B cell (primary cell): ENCODE data around the gene RASSF8. TPM values are rescaled to one million over a fixed set of nuclear protein-coding genes. Genes with fewer than 3 reads are reported as not detected.

Source experiments
- ATAC-seq: fragments of 200-7000 bp; cut with Tn5 transposase; one replicate; pipeline ENCODE4 v1.10.0; 2021; ENCODE audit warnings: low read depth, mild to moderate bottlenecking, moderate number of reproducible peaks, moderate library complexity
- CTCF ChIA-PET: fragments of 350-600 bp; sonication (Branson Sonifier 250); formaldehyde crosslinking; loops from one replicate; lab custom pipeline; 2021; ENCODE audit warnings: antibody characterized with exemption, inconsistent platforms; lab: Charles Lee
- POLR2A ChIA-PET: fragments of 350-600 bp; sonication (Branson Sonifier 250); formaldehyde crosslinking; loops from one replicate; lab custom pipeline; 2021; ENCODE audit warnings: antibody characterized with exemption; lab: Charles Lee
- DNase-seq: peaks from one replicate; pipeline ENCODE4 v3.0.0; 2013
- H2AFZ ChIP-seq: 2 replicates; pipeline ENCODE4 v1.6.1; 2012; ENCODE audit warnings: mild to moderate bottlenecking, low read depth, low read length; ENCODE audit not compliant: insufficient read depth, poor library complexity, severe bottlenecking
- H3K27ac ChIP-seq, 2 donors: 1 replicate in 1 of 2; 2 replicates in 1 of 2; pipeline ENCODE4 v1.5.1; 2012 to 2013; ENCODE audit warnings: low read length in 2 of 2, mild to moderate bottlenecking in 2 of 2, moderate library complexity in 1 of 2
- H3K27me3 ChIP-seq, 4 experiments: fragments of 200-600 bp in 1 of 4; sonication (generic) in 1 of 4; replicated peaks in 1 of 4; 1 replicate in 2 of 4; 2 replicates in 2 of 4; pipeline versions ENCODE4 v1.6.1 to v1.7.0; 2013 to 2016; ENCODE audit warnings: low read length in 3 of 4, mild to moderate bottlenecking in 2 of 4, mixed read lengths in 1 of 4, moderate library complexity in 1 of 4; ENCODE audit not compliant: insufficient read depth in 4 of 4, control insufficient read depth in 3 of 4; ENCODE audit errors: control extremely low read depth in 1 of 4
- H3K36me3 ChIP-seq, 2 experiments: replicated peaks in 1 of 2; 1 replicate in 1 of 2; 2 replicates in 1 of 2; pipeline versions ENCODE4 v1.6.1 to v1.7.1; 2013; ENCODE audit warnings: low read length in 1 of 2; ENCODE audit not compliant: insufficient read depth in 2 of 2, control insufficient read depth in 1 of 2; ENCODE audit errors: control extremely low read depth in 1 of 2, extremely low read depth in 1 of 2
- H3K4me1 ChIP-seq, 2 donors: fragments of 200-600 bp in 1 of 2; sonication (generic) in 1 of 2; 1 replicate in 1 of 2; 2 replicates in 1 of 2; pipeline versions ENCODE4 v1.5.1 to v1.6.1; 2013 to 2017; ENCODE audit warnings: low read length in 2 of 2; ENCODE audit not compliant: control insufficient read depth in 2 of 2, insufficient read depth in 2 of 2
- H3K4me2 ChIP-seq: replicated peaks from 2 replicates; pipeline ENCODE3; 2012; ENCODE audit warnings: mild to moderate bottlenecking, low read depth, low read length; ENCODE audit not compliant: poor library complexity, severe bottlenecking
- H3K4me3 ChIP-seq, 5 experiments: fragments of 200-600 bp in 1 of 5; sonication (generic) in 1 of 5; 1 replicate in 3 of 5; 2 replicates in 2 of 5; pipeline versions ENCODE4 v1.5.1 to v1.7.0; 2011 to 2016; ENCODE audit warnings: low read length in 4 of 5, mild to moderate bottlenecking in 4 of 5, low read depth in 2 of 5, control low read depth in 1 of 5, moderate library complexity in 1 of 5; ENCODE audit not compliant: insufficient read depth in 1 of 5; ENCODE audit errors: control extremely low read depth in 1 of 5, extremely low read depth in 1 of 5
- H3K79me2 ChIP-seq: fragments of 200-600 bp; sonication (generic); one replicate; pipeline ENCODE4 v1.6.0; 2016; ENCODE audit warnings: low read length; ENCODE audit not compliant: control insufficient read depth, insufficient read depth
- H3K9ac ChIP-seq: fragments of 200-600 bp; sonication (generic); 2 replicates; pipeline ENCODE4 v1.6.1; 2017; ENCODE audit warnings: mild to moderate bottlenecking, low read length, moderate library complexity
- H3K9me3 ChIP-seq, 3 donors: one replicate each; pipeline versions ENCODE4 v1.6.1 to v1.7.1; 2013; ENCODE audit warnings: low read length in 2 of 3; ENCODE audit not compliant: control insufficient read depth in 2 of 3, insufficient read depth in 1 of 3; ENCODE audit errors: control extremely low read depth in 1 of 3
- H4K20me1 ChIP-seq: 2 replicates; pipeline ENCODE4 v1.6.0; 2012; ENCODE audit warnings: mild to moderate bottlenecking, low read length; ENCODE audit not compliant: insufficient read depth, control insufficient read depth, poor library complexity, severe bottlenecking
- H3K27ac Mint-ChIP-seq: one replicate; pipeline ENCODE4 v1.8.0; 2021; ENCODE audit warnings: mixed read lengths
- H3K27me3 Mint-ChIP-seq: one replicate; pipeline ENCODE4 v1.8.0; 2021; ENCODE audit warnings: mixed read lengths
- H3K4me1 Mint-ChIP-seq: one replicate; pipeline ENCODE4 v1.8.0; 2021; ENCODE audit warnings: mixed read lengths
- H3K4me3 Mint-ChIP-seq: one replicate; pipeline ENCODE4 v1.8.0; 2021; ENCODE audit warnings: mixed read lengths
- H3K9me3 Mint-ChIP-seq: one replicate; pipeline ENCODE4 v1.8.0; 2022; ENCODE audit warnings: mixed read lengths; ENCODE audit not compliant: insufficient read depth
- CTCF ChIP-seq: fragments of 200-600 bp; IDR thresholded peaks from one replicate; pipeline ENCODE4 v1.8.0; 2022; ENCODE audit warnings: antibody characterized with exemption, mild to moderate bottlenecking
- EZH2 ChIP-seq: IDR thresholded peaks from 2 replicates; pipeline ENCODE4 v1.6.1; 2012; ENCODE audit warnings: borderline replicate concordance, low read depth, mild to moderate bottlenecking, moderate library complexity, low read length; ENCODE audit not compliant: insufficient read depth, poor library complexity, severe bottlenecking
- WGBS: methylation state at CpG from one replicate; pipeline ENCODE4 v1.1.5; 2013; ENCODE audit warnings: missing lambda C conversion rate; ENCODE audit not compliant: insufficient coverage; 5-methylcytosine and 5-hydroxymethylcytosine counted together
- intact Hi-C: fragments of 100-400 bp; cut with micrococcal nuclease; formaldehyde crosslinking; loops from one replicate; pipeline ENCODE4 v1.10.0; 2022
- polyA plus RNA-seq: library from polyadenylated mRNA; depleted of rRNA; stranded (reverse); fragments of >200 nt; gene quantifications from 2 replicates; pipeline ENCODE4 v1.2.3, GENCODE V29; 2012
- total RNA-seq, 2 donors: library from RNA; stranded (reverse); fragments of 120-200 nt in 1 of 2; gene quantifications; 1 replicate in 1 of 2; 2 replicates in 1 of 2; pipeline versions ENCODE4 v1.2.3 to v1.2.4, GENCODE V29; 2013 to 2022

Gene RASSF8
- total and polyA plus RNA-seq, 2 donors (not counting 1 experiment from before 2014, with no cell fraction given) = 0.01 to 0.49 TPM

DNA sequence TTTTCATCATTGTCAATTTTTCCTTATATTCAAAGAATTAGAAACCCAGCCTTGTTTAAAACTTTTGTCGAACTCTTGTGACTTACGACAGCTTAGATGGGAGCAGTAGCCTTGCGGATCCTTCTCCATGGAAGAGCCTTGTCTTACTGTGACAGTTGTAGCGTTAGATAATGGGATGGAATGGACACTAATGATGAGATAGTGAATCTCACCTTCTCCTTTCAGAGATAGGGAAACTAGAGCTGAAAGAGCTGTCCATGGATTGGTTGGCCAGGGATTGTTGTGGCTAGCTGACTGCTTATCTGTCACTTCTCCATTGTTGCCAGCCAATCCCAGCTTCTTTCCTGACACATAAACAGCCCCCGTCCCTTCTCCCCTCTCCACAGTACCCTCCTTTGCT, 107.0 kb downstream of the RASSF8 start:
- H3K27me3 Mint-ChIP-seq = no peaks in the 10 kb centered on the region
- Histone ChIP-seq H3K9ac (no peak overlapping the region), H3K27me3 (no peaks in the 10 kb centered on the region), H4K20me1 (no peaks in the 10 kb centered on the region), H3K4me1 (no peaks in the 10 kb centered on the region), H3K36me3 (no peaks in the 10 kb centered on the region), H3K4me3 (no peak overlapping the region), H2AFZ (no peak overlapping the region), H3K79me2 (no peaks in the 10 kb centered on the region), H3K9me3 (no peaks in the 10 kb centered on the region), H3K27ac (no peak overlapping the region), H3K4me2 (no peak overlapping the region)
- TF ChIP-seq CTCF (no peak), EZH2 (no peak)
- ATAC-seq (no peak), DNase-seq (no peak)
- intact Hi-C loops = no loop called here
- ChIA-PET CTCF (no interaction called here), POLR2A (no interaction called here)
- WGBS = 100% methylated on average over 4 of the region's 5 CpGs
- no peak overlapping the region for H3K4me3 Mint-ChIP-seq
- no peak overlapping the region for H3K27ac Mint-ChIP-seq
- no peaks in the 10 kb centered on the region for H3K4me1 Mint-ChIP-seq
- H3K9me3 Mint-ChIP-seq = no peaks in the 10 kb centered on the region

- Histone ChIP-seq H3K36me3 (no peaks in the 10 kb centered on the region), H3K9me3 (no peaks in the 10 kb centered on the region), H3K27ac (no peak overlapping the region), H3K9ac (no peak overlapping the region), H4K20me1 (no peaks in the 10 kb centered on the region), H3K4me3 (no peak overlapping the region), H3K27me3 (no peaks in the 10 kb centered on the region), H3K79me2 (no peaks in the 10 kb centered on the region), H2AFZ (no peak overlapping the region), H3K4me1 (no peaks in the 10 kb centered on the region), H3K4me2 (no peak overlapping the region)
- H3K27ac Mint-ChIP-seq = no peak overlapping the region
- H3K9me3 Mint-ChIP-seq = no peaks in the 10 kb centered on the region
- H3K4me1 Mint-ChIP-seq = no peaks in the 10 kb centered on the region
- intact Hi-C loops = no loop called here
- DNase-seq (no peak), ATAC-seq (no peak)
- WGBS = 88% methylated on average over 1 of the region's 4 CpGs
- CTCF ChIA-PET = no interaction called here
- H3K4me3 Mint-ChIP-seq = no peak overlapping the region
- no peak for TF ChIP-seq CTCF
- TF ChIP-seq EZH2 = no peak
- H3K27me3 Mint-ChIP-seq = no peaks in the 10 kb centered on the region
- POLR2A ChIA-PET = no interaction called here
Observed at GRCh38 chr12:26068503-26068902, 110.0 kb downstream of the RASSF8 start.
